SJSA1 (cell line): ENCODE measurements around the gene HOXA3. TPM values are rescaled to one million over a fixed set of nuclear protein-coding genes. Genes with fewer than 3 reads are reported as not detected.

Source experiments
- DNase-seq, 2 experiments: peaks; one replicate each; pipeline ENCODE4 v3.0.0-alpha.2; 2015 to 2020; ENCODE audit warnings: low spot score in 2 of 2, low read depth in 1 of 2
- H3K27ac ChIP-seq: fragments of 250-450 bp; sonication (Bioruptor Pico); 2 replicates; pipeline ENCODE4 v1.5.1; 2020; ENCODE audit warnings: mild to moderate bottlenecking, moderate library complexity
- H3K27me3 ChIP-seq: fragments of 250-450 bp; sonication (Bioruptor Pico); replicated peaks from 2 replicates; pipeline ENCODE4 v1.5.1; 2020; ENCODE audit warnings: mild to moderate bottlenecking, moderate library complexity
- H3K36me3 ChIP-seq: fragments of 250-450 bp; sonication (Bioruptor Pico); 2 replicates; pipeline ENCODE4 v1.5.1; 2020; ENCODE audit warnings: mild to moderate bottlenecking
- H3K4me1 ChIP-seq: fragments of 250-450 bp; sonication (Bioruptor Pico); replicated peaks from 2 replicates; pipeline ENCODE4 v1.6.1; 2021; ENCODE audit warnings: mild to moderate bottlenecking
- H3K4me3 ChIP-seq: fragments of 250-450 bp; sonication (Bioruptor Pico); 2 replicates; pipeline ENCODE4 v1.5.1; 2020; ENCODE audit warnings: mild to moderate bottlenecking
- H3K9me3 ChIP-seq: fragments of 250-450 bp; sonication (Bioruptor Pico); replicated peaks from 2 replicates; pipeline ENCODE4 v1.5.1; 2020; ENCODE audit warnings: mild to moderate bottlenecking
- total RNA-seq: library from RNA; depleted of rRNA; stranded (reverse); fragments of >200 nt; shearing (Covaris generic); gene quantifications from 2 replicates; pipeline ENCODE4 v1.2.3, GENCODE V29; 2014

Gene HOXA3
- total RNA-seq, 1 experiment from 2014 or later, result 1.8 TPM

- no peaks in the 10 kb centered on the region for H3K27me3 ChIP-seq
- peak overlapping the region; percentile 17 for H3K4me3 ChIP-seq
- DNase-seq, result peak; percentile 56 to 73
- 0 out of 2 replicates have a peak, but pooled peaks cover 2% of the 10 kb centered on the region for H3K9me3 ChIP-seq
- peak overlapping the region; percentile 70 for H3K27ac ChIP-seq
- H3K4me1 ChIP-seq, result peaks cover 49% of the 10 kb centered on the region
- peaks cover 14% of the 10 kb centered on the region for H3K36me3 ChIP-seq
Measured at GRCh38 chr7:27111042-27111750, 41.2 kb downstream of the HOXA3 start.

DNA sequence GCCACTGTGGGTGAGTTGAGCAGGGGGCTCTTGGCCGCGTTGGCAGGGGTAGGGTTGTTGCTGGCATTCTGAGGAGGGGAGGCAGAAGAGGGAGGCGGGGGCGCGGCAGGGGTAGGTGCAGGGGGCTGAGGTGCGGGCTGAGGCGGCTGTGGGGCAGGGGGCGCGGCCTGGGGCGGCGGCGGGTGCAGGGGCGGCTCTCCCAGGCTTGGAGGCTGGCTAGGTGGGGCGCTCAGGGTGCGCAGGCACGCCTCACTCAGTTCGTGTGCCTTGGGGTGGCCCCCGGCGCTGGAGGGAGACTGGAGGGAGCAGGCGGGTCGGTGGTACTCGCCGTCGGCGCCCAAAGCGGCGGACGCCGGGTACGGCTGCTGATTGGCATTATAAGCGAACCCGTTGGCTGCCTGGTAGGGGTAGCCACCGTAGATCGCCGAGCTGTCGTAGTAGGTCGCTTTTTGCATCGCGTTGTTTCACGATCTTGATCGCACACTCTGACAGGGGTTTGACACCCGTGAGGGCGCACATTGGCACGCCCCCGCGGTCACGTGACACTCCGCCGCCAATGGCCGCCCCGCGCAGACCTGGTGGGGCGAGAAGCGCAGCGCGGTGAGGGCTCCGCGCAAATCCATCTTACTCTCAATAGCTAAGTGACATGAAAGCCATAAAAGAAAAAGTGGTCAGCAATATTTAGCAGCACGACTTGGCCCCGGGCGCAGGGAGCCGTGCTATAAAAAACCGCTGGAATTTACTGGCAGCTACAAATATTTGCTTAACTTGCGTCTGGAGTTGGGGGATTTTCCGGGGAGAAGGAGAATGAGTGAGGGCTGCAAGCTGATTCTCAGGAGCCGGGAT, 42.0 kb downstream of the HOXA3 start:
- H3K27ac ChIP-seq, result peak overlapping the region; percentile 70
- peaks cover 41% of the 10 kb centered on the region for H3K4me1 ChIP-seq
- peak; percentile 85 to 86 for DNase-seq
- 0 out of 2 replicates have a peak, but pooled peaks cover 2% of the 10 kb centered on the region for H3K9me3 ChIP-seq
- H3K4me3 ChIP-seq, result peak overlapping the region; percentile 17
- peaks cover 14% of the 10 kb centered on the region for H3K36me3 ChIP-seq
- H3K27me3 ChIP-seq, result no peaks in the 10 kb centered on the region

DNA sequence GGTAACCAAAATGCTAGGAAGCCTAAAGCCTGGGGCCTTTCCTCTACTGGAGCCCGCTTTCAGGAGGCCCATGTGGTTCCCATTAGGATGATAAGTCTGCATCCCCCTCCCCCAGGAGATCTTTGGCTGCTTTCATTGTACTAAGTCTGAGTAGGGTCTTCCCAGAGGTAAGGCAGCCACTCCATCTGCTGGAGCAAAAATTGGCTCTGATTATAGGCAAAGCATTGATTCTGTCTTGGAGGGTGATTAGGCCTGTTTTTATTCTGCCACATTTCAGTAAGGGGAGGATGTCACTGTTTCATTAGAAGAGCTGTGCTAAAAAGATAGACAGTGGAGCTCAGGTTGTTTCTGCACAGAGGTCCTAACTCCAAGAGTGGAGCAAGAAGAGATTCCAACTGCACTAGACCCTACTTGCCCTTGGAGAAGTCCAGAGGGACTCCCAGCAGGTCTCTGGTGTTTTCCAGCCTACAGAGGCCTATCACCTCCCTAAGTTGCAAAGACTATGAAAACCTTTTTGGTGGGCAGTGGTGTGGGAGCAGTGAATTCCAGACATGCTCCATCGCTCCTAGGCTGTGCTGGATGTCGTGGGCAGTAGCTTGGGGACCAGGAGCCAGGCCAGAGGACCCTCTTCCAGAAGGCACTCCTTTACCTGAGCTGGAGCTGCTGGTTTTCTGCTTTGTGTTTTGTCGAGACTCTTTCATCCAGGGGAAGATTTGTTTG, 42.8 kb downstream of the HOXA3 start:
- Histone ChIP-seq H3K9me3 (0 out of 2 replicates have a peak, but pooled peaks cover 2% of the 10 kb centered on the region), H3K36me3 (peaks cover 14% of the 10 kb centered on the region), H3K27ac (no peak overlapping the region), H3K27me3 (no peaks in the 10 kb centered on the region), H3K4me3 (no peak overlapping the region), H3K4me1 (peaks cover 40% of the 10 kb centered on the region)
- DNase-seq, result no peak

DNA sequence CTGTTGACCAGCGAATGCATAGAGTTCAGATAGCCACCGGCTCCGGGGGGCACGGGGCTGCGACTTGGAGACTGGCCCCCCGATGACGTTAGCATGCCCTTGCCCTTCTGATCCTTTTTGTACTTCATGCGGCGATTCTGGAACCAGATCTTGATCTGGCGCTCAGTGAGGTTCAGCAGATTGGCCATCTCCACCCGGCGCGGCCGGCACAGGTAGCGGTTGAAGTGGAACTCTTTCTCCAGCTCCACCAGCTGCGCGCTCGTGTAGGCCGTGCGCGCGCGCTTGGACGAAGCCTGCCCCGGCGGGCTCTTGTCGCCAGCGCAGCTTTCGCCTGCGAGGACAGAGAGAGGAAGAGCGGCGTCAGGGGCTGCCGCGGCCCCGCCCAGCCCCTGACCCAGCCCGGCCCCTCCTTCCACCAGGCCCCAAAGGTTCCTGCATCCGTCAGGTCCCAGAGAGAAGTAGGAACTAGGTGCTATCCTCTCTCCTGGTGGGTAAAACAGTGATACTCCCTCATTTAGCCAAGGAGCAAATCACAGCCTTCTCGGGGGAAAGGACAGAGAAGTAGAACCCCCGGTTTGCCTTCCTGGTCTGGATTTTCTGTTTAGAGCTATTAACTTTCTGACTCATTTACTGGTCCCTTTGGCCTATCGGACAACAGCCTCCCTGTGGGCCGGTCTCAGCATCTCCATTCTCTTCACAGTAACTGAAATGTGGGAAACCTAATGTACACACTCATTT, 43.8 kb downstream of the HOXA3 start:
- peaks cover 36% of the 10 kb centered on the region for H3K4me1 ChIP-seq
- H3K9me3 ChIP-seq, result 0 out of 2 replicates have a peak, but pooled peaks cover 2% of the 10 kb centered on the region
- no peak overlapping the region for H3K27ac ChIP-seq
- H3K4me3 ChIP-seq, result no peak overlapping the region
- H3K36me3 ChIP-seq, result peaks cover 14% of the 10 kb centered on the region
- DNase-seq, result peak in 1 of 2 experiments; percentile 33
- H3K27me3 ChIP-seq, result no peaks in the 10 kb centered on the region

DNA sequence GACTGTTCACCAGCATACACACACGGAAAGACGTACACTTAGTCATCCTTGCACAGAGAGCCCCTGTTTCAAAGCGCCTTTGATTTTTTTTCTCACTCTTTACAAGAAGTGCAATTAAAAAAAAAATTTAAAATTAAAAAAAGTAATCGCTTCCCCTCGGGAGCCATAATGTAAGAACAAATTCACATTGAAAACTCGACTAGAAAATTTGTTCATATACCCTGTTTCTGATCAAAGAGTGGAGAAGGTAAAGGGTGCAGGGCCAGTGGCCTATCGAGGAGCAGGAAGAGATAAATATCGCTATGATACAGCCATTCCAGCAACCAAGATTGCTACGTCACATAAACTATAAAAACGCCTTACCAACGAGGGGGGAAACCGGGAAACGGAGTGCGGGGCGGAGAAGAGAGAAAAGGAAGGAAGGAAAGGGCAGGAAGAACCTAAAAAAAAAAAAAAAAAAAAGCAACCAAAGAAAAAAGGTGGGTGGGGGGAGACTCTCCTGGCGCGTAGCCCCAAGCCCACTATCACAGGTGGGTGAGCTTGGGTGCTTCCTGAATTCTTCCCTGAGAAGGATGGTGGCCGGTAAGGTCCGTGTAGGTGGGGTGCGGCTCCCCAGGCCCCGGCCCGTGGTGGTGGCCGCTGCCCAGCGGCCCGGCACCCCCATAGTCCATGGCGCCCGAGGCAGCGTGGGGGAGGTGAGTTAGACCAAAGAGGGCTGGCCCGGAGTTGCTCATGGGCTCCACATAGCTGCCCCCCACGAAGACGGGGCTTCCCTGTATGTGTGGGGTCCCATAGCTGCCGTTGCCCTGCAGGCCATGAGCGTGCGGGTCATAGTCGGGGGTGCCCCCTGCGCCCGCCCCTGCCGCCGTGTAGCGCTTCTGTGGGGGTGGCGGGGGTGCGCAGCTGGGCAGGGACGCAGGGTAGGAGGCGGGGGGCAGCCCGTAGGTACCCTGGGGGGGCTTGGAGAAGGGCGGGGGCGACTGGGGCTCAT, 44.7 kb downstream of the HOXA3 start:
- Histone ChIP-seq H3K27me3 (no peaks in the 10 kb centered on the region), H3K27ac (no peak overlapping the region), H3K4me1 (peaks cover 33% of the 10 kb centered on the region), H3K36me3 (peaks cover 14% of the 10 kb centered on the region), H3K9me3 (0 out of 2 replicates have a peak, but pooled peaks cover 2% of the 10 kb centered on the region), H3K4me3 (no peak overlapping the region)
- DNase-seq, result peak in 1 of 2 experiments; percentile 30

DNA sequence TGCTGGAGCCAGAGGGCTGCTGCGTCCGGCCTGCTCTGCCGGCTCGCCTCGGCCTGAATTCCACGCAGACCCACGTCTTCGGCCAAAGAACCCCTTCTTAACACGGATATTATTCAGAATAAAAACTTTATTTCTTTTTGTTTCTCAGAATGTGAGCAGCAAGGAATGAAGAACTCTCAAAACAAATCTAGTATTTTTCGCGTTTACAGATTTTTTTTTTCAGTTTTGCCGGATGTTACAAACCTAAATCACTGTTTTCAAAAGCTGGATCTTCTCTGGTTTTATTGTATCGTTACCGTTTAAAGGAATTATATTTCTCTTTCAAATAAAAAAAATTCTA, 45.5 kb downstream of the HOXA3 start:
- H3K27ac ChIP-seq, result no peak overlapping the region
- DNase-seq, result no peak

DNA sequence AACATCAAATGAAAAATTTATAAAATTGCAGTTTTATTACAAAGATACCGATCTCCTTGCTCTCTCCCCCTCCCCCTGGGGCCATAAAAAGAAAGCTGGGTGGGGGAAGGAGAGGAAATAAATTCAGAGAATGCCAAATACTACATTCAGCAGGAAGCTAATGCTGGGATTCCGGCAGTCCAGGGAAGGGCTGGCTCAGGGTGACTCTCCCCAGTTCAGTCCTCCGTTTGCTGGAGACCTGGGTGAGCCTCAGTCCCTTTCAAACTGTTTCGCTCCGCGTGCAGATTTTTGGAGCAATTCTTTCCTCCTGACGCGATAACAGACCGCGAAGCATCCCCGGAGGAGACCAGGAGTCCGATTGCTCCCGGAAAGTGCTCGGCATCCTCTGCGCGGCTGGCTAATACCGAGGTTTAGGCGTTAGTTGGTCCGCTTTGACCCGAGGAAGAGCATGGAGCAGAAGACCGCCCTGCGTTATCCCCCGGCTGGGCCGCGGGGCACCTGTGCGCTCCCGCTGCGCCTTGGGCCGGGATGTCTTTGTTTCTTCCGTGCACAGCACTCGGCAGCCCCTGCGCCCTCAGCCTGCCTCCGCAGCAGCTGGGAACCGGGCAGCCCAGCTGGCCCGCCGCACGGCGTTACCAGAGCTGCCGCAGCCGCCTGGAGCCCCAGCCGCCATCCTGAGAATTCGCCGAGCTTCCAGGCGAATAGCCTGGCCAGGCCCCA, 46.0 kb downstream of the HOXA3 start:
- Histone ChIP-seq H3K27ac (no peak overlapping the region), H3K4me1 (peaks cover 20% of the 10 kb centered on the region), H3K9me3 (0 out of 2 replicates have a peak, but pooled peaks cover 2% of the 10 kb centered on the region), H3K4me3 (no peak overlapping the region), H3K36me3 (peaks cover 14% of the 10 kb centered on the region), H3K27me3 (no peaks in the 10 kb centered on the region)
- DNase-seq, result peak in 1 of 2 experiments; percentile 31

More for the DNA sequence above, 45.5 kb downstream of the HOXA3 start:
- peaks cover 25% of the 10 kb centered on the region for H3K4me1 ChIP-seq
- H3K9me3 ChIP-seq, result 0 out of 2 replicates have a peak, but pooled peaks cover 2% of the 10 kb centered on the region
- peaks cover 14% of the 10 kb centered on the region for H3K36me3 ChIP-seq
- no peaks in the 10 kb centered on the region for H3K27me3 ChIP-seq
- H3K4me3 ChIP-seq, result no peak overlapping the region

- Histone ChIP-seq H3K27ac (no peak overlapping the region), H3K4me3 (no peak overlapping the region), H3K27me3 (no peaks in the 10 kb centered on the region), H3K4me1 (peaks cover 11% of the 10 kb centered on the region), H3K9me3 (0 out of 2 replicates have a peak, but pooled peaks cover 2% of the 10 kb centered on the region), H3K36me3 (peaks cover 21% of the 10 kb centered on the region)
- DNase-seq, result peak in 1 of 2 experiments; percentile 23
Measured at GRCh38 chr7:27105301-27106031, 46.9 kb downstream of the HOXA3 start.

- H3K4me3 ChIP-seq, result no peak overlapping the region
- H3K27ac ChIP-seq, result no peak overlapping the region
- H3K27me3 ChIP-seq, result no peaks in the 10 kb centered on the region
- 0 out of 2 replicates have a peak, but pooled peaks cover 4% of the 10 kb centered on the region for H3K4me1 ChIP-seq
- H3K9me3 ChIP-seq, result no peaks in the 10 kb centered on the region
- DNase-seq, result peak in 1 of 2 experiments; percentile 20
- peaks cover 22% of the 10 kb centered on the region for H3K36me3 ChIP-seq
Measured at GRCh38 chr7:27104341-27105058, 47.9 kb downstream of the HOXA3 start.

GRCh38 chr7:27103489-27104226, 48.7 kb downstream of the HOXA3 start:
- H3K36me3 ChIP-seq, result peaks cover 30% of the 10 kb centered on the region

More at GRCh38 chr7:27103489-27104226, 48.7 kb downstream of the HOXA3 start:
- Histone ChIP-seq H3K9me3 (no peaks in the 10 kb centered on the region), H3K27me3 (no peaks in the 10 kb centered on the region), H3K4me3 (no peak overlapping the region), H3K4me1 (no peaks in the 10 kb centered on the region), H3K27ac (no peak overlapping the region)
- peak in 1 of 2 experiments; percentile 36 for DNase-seq
